Measurements from ENCODE around the gene PDE1A. TPM values are rescaled to one million over a fixed set of nuclear protein-coding genes. Genes with fewer than 3 reads are reported as not detected.
A peak's percentile ranks its signal among the peaks of the same experiment; 100 is the strongest.

PDE1A gene
- total RNA-seq, 1 donor from 2014 or later = 4.8 TPM

- Histone ChIP-seq H3K27ac (no peak overlapping the region), H3K4me3 (no peak overlapping the region), H3K4me1 (no peaks in the 10 kb centered on the region), H3K36me3 (no peaks in the 10 kb centered on the region), H3K27me3 (no peaks in the 10 kb centered on the region), H3K9me3 (no peaks in the 10 kb centered on the region)
- DNase-seq (ENCODE audit: low spot score in 2 of 2) = no peak
- TF ChIP-seq CTCF (IDR thresholded peaks at IDR 0.05) = no peak
- intact Hi-C loops (cut with DNase I) = no loop called here
Measured at GRCh38 chr2:182415771-182416170, 11.1 kb downstream of the PDE1A start.

- intact Hi-C loops (cut with DNase I) = no loop called here
- H3K27me3 ChIP-seq = no peaks in the 10 kb centered on the region
- no peak for TF ChIP-seq CTCF (IDR thresholded peaks at IDR 0.05)
Measured at GRCh38 chr2:182412858-182413257, 14.0 kb downstream of the PDE1A start.

GRCh38 chr2:182410120-182410519 is 16.7 kb downstream of the PDE1A start:
- peaks cover 0 to 11% of the 10 kb centered on the region in 2 donors for H3K4me1 ChIP-seq
- H3K9me3 ChIP-seq = no peaks in the 10 kb centered on the region
- no peak overlapping the region for H3K4me3 ChIP-seq
- no peaks in the 10 kb centered on the region for H3K36me3 ChIP-seq
- intact Hi-C loops (cut with DNase I) = no loop called here
- no peak for TF ChIP-seq CTCF (IDR thresholded peaks at IDR 0.05)
- DNase-seq (ENCODE audit: low spot score in 2 of 2) = no peak
- H3K27ac ChIP-seq = no peak overlapping the region
- no peaks in the 10 kb centered on the region for H3K27me3 ChIP-seq

More at GRCh38 chr2:182412858-182413257, 14.0 kb downstream of the PDE1A start:
- no peaks in the 10 kb centered on the region for H3K4me1 ChIP-seq
- H3K36me3 ChIP-seq = no peaks in the 10 kb centered on the region
- no peak overlapping the region for H3K4me3 ChIP-seq
- H3K27ac ChIP-seq = no peak overlapping the region
- no peak for DNase-seq (ENCODE audit: low spot score in 2 of 2)
- no peaks in the 10 kb centered on the region for H3K9me3 ChIP-seq

GRCh38 chr2:182406221-182406620 is 20.6 kb downstream of the PDE1A start:
- H3K27ac ChIP-seq = peak overlapping the region in 1 of 2 donors; percentile 4
- DNase-seq (ENCODE audit: low spot score in 2 of 2) = no peak
- no peaks in the 10 kb centered on the region for H3K36me3 ChIP-seq
- intact Hi-C loops (cut with DNase I) = loop anchor here (5.0 kb wide), 1 partner anchor 34 kb away; no protein-coding TSS in a partner anchor
- H3K4me1 ChIP-seq = peaks cover 0 to 11% of the 10 kb centered on the region in 2 donors
- no peaks in the 10 kb centered on the region for H3K27me3 ChIP-seq
- no peak for TF ChIP-seq CTCF (IDR thresholded peaks at IDR 0.05)
- H3K4me3 ChIP-seq = no peak overlapping the region
- no peaks in the 10 kb centered on the region for H3K9me3 ChIP-seq

GRCh38 chr2:182404975-182405561 is 21.8 kb downstream of the PDE1A start:
- H3K9me3 ChIP-seq = no peaks in the 10 kb centered on the region
- no peak for DNase-seq (ENCODE audit: low spot score in 2 of 2)
- H3K27me3 ChIP-seq = no peaks in the 10 kb centered on the region
- intact Hi-C loops (cut with DNase I) = loop anchor here (5.0 kb wide), 1 partner anchor 33 kb away; no protein-coding TSS in a partner anchor
- no peak overlapping the region for H3K4me3 ChIP-seq
- no peaks in the 10 kb centered on the region for H3K36me3 ChIP-seq
- H3K4me1 ChIP-seq = peaks cover 0 to 11% of the 10 kb centered on the region in 2 donors
- TF ChIP-seq CTCF (IDR thresholded peaks at IDR 0.05) = no peak
- H3K27ac ChIP-seq = no peak overlapping the region
